Breast epithelium (tissue), 3 donors: Measurements from ENCODE around the gene MEOX1.

ENCODE experiments used
- CTCF ChIP-seq, 3 donors: fragments of 450-650 bp; IDR thresholded peaks; one replicate each; pipeline ENCODE4 v1.5.1; 2016 to 2017; ENCODE audit warnings: antibody characterized with exemption in 3 of 3, mild to moderate bottlenecking in 3 of 3, moderate library complexity in 3 of 3
- POLR2A ChIP-seq: fragments of 450-650 bp; IDR thresholded peaks from one replicate; pipeline ENCODE4 v1.6.1; 2016; ENCODE audit warnings: antibody characterized with exemption, mild to moderate bottlenecking, moderate library complexity
- POLR2AphosphoS5 ChIP-seq, 3 donors: sonication (generic); formaldehyde crosslinking; IDR thresholded peaks; one replicate each; pipeline ENCODE4 v1.6.1; 2017; ENCODE audit warnings: antibody characterized with exemption in 3 of 3

- no peak for TF ChIP-seq CTCF (IDR thresholded peaks at IDR 0.05)
- TF ChIP-seq POLR2A = no peak
- no peak for TF ChIP-seq POLR2AphosphoS5 (IDR thresholded peaks at IDR 0.05)
Measured at GRCh38 chr17:43628089-43628650, 33.6 kb downstream of the MEOX1 start.
